ENCODE measurements around the gene DIP2C. TPM values are rescaled to one million over a fixed set of nuclear protein-coding genes. Genes with fewer than 3 reads are reported as not detected.

DIP2C gene
- polyA plus RNA-seq, 1 donor, result 26.3 TPM

- no peak for DNase-seq (ENCODE audit: low read depth)
These were observed 297.4 kb downstream of the DIP2C start for GRCh38 chr10:391847-392704.

GRCh38 chr10:391305-391704, 298.2 kb downstream of the DIP2C start:
- DNase-seq (ENCODE audit: low read depth), result no peak

DNA sequence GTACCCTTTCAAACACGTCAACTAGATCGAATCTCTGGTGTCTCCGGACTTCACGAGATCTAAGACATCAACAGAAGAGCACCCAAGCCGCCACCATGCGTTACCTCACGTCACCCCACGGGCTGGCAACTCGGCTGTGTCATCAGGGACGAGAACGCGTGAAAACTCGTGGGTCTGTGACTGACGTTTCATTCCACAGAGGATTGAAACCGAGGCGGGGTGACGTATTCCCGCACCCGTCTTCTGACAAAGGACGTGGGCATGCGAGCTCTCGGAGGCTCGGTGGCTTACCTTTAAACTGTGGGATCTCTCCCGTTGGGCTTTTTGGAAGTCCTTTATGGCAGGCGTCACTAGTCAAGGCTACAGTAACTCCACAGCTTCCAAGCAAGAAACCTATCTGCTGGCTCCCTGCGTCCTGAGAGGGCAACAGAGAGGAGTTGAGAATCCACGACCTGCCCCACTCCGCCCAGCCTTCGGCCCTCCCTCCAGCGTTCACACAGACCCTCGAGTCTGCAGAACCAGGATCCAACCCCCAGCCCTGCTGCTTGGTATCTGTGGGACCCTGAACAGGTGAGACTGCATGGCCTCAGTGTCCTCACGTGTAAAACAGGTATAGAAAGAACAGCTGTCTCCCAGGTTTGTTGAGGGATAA, 298.9 kb downstream of the DIP2C start:
- DNase-seq (ENCODE audit: low read depth), result no peak

GRCh38 chr10:389836-390448, 299.5 kb downstream of the DIP2C start:
- DNase-seq (ENCODE audit: low read depth), result no peak

DNA sequence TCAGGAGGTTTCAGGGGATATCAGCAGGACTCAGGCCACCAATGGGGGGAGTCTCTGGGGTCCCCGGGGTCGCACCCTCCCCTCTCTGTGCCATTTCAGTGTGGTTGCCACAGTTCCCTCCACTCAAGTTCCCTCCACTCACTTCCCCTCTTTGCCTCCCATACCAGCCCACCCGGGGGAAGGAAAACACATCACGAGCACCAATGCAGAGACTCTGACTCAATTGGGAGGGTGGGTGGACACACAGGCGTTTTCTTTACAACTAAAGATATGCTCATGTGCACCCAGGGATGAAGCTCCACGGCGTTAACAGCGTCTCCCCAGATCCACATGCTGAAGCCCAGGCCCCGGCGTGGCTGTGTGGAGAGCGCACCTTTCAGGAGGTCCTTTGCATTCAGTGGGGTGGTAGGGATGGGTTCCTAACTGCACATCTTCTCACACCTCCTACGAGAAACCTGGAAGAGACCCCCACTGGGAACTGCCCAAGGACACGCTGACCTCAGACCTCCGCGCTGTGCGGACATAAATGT, 300.1 kb downstream of the DIP2C start:
- no peak for DNase-seq (ENCODE audit: low read depth)

DNA sequence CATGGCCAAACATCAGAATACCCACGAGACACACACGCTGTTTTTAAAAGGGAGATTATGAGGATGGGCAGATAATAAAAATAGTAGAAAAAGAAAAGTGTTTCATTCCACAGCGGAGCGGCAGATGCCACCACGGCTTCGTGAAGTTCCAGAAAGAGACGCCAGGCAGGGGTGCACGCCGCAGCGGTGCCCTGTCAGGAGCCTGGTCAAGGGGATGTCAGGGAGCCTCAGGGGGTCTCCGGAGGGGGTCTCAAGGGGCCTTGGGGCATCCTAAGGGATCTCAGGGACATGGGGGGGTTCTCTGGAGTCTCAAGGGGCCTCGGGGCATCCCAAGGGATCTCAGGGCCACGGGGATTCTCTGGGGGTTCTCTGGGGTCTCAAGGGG, 300.8 kb downstream of the DIP2C start:
- no peak for DNase-seq (ENCODE audit: low read depth)

DNA sequence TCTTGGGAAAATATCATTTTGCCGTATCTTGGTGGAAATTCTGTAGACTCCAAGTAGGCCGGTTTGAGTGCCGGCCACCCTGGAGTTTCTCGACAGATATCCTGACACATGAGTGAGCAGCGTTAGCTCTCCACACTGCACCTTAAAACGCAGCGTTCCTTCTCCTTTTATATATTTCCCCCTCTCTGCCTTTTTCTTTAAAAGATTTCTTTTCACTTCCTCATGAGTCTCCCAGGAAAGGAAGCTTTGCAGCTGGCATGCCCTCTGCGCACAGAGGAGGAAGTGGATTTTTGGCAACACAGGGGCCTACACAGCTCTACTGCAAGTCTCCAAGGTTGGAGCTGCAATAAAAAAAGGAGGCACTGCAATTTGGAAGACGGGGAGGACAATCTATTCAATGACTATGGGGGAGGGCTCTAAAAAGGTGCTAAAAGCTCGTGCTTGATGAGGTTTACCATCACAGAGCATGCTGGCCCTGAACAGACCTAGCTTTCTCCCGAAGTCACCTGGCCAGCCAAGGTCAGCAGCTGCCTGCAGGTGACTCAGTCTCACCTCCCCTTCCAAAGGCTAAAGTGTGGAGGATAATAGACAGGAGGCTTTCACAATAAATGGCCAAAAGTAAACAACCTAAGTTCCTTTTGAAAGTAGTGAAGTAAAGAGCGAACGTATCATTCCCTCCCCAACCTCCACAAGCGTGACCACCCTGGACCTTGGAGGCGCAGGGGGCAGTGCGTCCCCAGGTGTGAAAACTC, 301.4 kb downstream of the DIP2C start:
- no peak for DNase-seq (ENCODE audit: low read depth)

GRCh38 chr10:387593-387891, 301.9 kb downstream of the DIP2C start:
- no peak for DNase-seq (ENCODE audit: low read depth)

GRCh38 chr10:386771-387592, 302.5 kb downstream of the DIP2C start:
- DNase-seq (ENCODE audit: low read depth), result no peak

DNA sequence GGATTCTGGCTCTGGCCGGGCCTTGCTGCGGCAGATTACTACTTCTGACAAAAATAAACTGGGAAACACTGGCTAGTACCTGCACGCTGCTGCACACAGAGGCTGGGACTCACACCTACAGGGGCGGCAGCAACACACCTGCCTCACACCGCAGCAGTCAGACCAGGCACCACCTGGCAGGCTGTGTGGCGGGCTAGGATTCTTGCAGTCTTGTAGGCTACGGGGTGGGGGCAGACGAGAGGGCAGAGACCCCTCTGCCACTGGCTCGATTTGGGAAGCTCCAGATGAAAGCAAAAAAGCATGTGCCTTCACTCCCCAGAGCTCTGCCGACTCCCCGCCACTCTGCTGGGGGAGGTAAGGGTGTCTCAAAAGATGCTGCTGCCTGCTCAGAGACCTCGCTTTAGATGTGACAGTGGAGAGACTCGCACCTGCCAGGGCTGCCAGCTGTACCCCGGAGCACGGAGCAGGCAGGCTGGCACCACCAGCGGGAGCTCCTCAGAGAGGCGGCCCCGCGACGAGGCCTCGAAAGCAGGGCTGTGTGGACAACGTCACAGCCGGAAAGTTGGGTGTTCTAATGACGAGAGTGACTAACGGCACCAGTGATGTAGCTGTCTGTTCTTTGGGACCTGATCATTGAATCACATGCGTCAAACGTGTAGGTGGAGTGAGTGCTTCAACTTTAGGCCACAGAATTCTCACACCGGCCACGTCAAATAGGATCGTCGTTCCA, 303.7 kb downstream of the DIP2C start:
- no peak for DNase-seq (ENCODE audit: low read depth)

DNA sequence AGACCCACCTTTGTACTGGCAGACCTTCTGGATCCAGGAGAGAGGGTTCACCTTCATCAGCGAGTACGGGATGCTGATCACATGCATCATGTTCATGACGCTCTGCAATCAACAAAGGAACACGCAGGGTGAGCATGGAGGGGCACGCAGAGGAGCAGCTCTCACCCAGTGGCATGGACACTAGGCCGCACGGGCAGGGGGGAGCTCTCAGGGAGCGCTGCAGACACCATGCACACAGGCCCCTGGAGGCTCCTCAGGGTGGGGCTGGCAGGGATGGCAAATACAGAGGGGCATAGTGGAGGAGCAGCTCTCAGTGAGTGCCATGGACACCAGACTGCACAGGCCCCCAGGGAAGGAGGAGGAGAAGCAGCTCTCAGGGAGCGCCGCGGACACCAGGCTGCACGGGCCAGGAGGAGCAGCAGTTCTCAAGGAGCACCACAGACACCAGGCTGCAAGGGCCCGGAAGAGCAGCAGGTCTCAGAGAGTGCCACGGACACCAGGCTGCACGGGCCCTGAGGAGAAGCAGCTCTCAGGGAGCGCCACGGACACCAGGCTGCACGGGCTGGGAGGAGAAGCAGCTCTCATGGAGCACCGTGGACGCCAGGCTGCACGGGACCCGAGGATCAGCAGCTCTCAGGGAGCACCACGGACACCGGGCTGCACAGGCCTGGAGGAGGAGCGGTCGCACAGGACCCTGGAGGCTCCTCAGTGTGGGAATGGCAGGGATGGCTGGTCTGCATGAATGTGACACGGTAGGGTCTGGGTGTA, 304.7 kb downstream of the DIP2C start:
- no peak for DNase-seq (ENCODE audit: low read depth)

- no peak for DNase-seq (ENCODE audit: low read depth)
These were observed 305.9 kb downstream of the DIP2C start for GRCh38 chr10:383519-383918.

GRCh38 chr10:381805-382204, 307.7 kb downstream of the DIP2C start:
- DNase-seq (ENCODE audit: low read depth), result no peak

- DNase-seq (ENCODE audit: low read depth), result no peak
These were observed 308.1 kb downstream of the DIP2C start for GRCh38 chr10:381346-381745.

GRCh38 chr10:380313-380940, 309.0 kb downstream of the DIP2C start:
- no peak for DNase-seq (ENCODE audit: low read depth)

DNA sequence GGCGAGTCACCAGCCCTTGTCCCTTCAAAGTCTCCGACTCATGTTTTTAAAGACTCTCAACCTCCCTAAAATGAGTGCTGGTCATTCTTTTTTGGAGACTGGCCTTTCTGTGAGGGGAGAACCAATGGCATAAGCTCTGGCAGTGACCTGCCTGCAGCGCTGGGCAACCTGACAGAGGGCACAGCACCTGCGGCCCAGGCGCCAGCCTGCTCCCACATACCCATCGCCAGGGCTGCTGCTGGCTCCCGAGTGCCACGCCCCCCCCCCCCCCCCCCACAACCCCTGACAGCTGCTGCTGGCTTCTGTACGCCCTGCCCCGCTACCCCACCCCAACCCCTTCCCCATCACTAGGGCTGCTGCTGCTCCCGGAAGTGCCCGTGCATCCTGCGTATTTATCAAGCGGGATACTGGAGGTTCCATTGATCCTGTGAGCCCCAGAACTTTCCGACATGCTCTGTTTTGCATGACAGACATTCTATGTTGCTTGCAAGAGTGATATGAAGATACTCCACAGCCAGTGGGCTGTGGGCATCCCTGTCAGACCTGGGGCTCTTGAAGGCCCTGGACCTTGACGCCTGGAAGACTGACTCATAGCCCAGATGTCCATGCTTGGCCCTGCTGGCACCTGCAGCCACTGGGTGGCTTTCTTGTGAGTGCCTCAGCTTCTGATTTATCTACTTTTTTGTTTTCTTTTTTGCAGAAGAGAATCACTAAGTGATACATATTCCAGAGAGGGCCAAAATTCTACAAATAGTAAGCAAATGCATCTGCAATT, 310.4 kb downstream of the DIP2C start:
- no peak for DNase-seq (ENCODE audit: low read depth)

GRCh38 chr10:378230-378929, 311.1 kb downstream of the DIP2C start:
- DNase-seq (ENCODE audit: low read depth), result no peak

DNA sequence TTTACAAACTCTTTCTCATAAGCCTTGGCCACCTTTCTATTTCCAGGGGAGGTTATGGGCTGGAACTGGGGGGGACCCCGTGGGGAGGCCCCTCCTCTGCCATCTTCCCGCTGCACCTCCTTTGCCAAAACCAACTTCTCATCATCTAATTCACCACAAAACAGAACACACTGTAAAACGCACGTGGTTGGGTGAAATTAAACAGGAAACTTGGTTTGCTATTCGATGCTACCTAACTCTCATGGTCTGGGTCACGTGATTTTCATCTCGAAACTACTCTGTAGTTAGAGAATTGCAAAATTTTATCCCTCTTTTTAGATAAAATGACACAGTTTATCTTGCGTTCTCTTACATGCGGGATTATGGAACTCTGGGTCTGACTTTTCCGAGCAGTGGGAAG, 312.2 kb downstream of the DIP2C start:
- no peak for DNase-seq (ENCODE audit: low read depth)

Data from forelimb muscle (tissue), 1 donor.